H1 (cell line): Measurements from ENCODE around the gene MYOC. TPM values are rescaled to one million over a fixed set of nuclear protein-coding genes. Genes with fewer than 3 reads are reported as not detected.

Source experiments
- BRCA1 ChIP-seq: IDR thresholded peaks from 2 replicates; pipeline ENCODE4 v1.6.1; 2012; ENCODE audit warnings: low read depth, low read length, improper control_type of control experiment
- CBX5 ChIP-seq: fragments of 300-800, 300-1000 bp; sonication (generic); IDR thresholded peaks from 2 replicates; pipeline ENCODE4 v1.7.1; 2016; ENCODE audit warnings: antibody characterized with exemption, low read length, low read depth
- CEBPB ChIP-seq: IDR thresholded peaks from 2 replicates; pipeline ENCODE4 v1.6.1; 2012; ENCODE audit warnings: low read depth, low read length
- CHD7 ChIP-seq: fragments of 300-600 bp; sonication (generic); IDR thresholded peaks from 2 replicates; pipeline ENCODE4 v1.7.1; 2012; ENCODE audit warnings: low read length, moderate library complexity, mild to moderate bottlenecking, inconsistent platforms; ENCODE audit not compliant: insufficient replicate concordance
- GABPA ChIP-seq: IDR thresholded peaks from 2 replicates; pipeline ENCODE4 v1.6.1; 2011; ENCODE audit warnings: mild to moderate bottlenecking, low read length, moderate library complexity, borderline replicate concordance; ENCODE audit not compliant: insufficient read depth
- JUND ChIP-seq: IDR thresholded peaks from 2 replicates; pipeline ENCODE4 v1.6.1; 2011; ENCODE audit warnings: mild to moderate bottlenecking, improper control_type of control experiment, low read length
- NANOG ChIP-seq: IDR thresholded peaks from 2 replicates; pipeline ENCODE4 v1.6.1; 2011; ENCODE audit warnings: low read length, low read depth, mild to moderate bottlenecking, inconsistent platforms; ENCODE audit not compliant: insufficient read depth, poor library complexity, severe bottlenecking
- SIX5 ChIP-seq: IDR thresholded peaks from 2 replicates; pipeline ENCODE4 v1.6.1; 2011; ENCODE audit warnings: mild to moderate bottlenecking, low read depth, low read length
- YY1 ChIP-seq: IDR thresholded peaks from 2 replicates; pipeline ENCODE4 v1.6.1; 2011; ENCODE audit warnings: low read depth, mild to moderate bottlenecking, low read length
- ZNF274 ChIP-seq: IDR thresholded peaks from 2 replicates; pipeline ENCODE4 v1.7.0; 2012; ENCODE audit warnings: low read length, borderline replicate concordance; ENCODE audit errors: extremely low read depth
- polyA plus RNA-seq, 7 experiments: library from polyadenylated mRNA; depleted of rRNA in 3 of 7; stranded (reverse) in 5 of 7; unstranded in 2 of 7; fragments of >200 nt in 5 of 7; fragments of 200-250 nt in 2 of 7; gene quantifications; 1 replicate in 5 of 7; 2 replicates in 1 of 7; 4 replicates in 1 of 7; pipeline versions ENCODE4 v1.2.1 to v1.2.3, GENCODE V29; 2011 to 2013; ENCODE audit warnings: missing spikeins in 2 of 7, mixed read lengths in 2 of 7
- total RNA-seq: library from RNA; stranded (reverse); fragmentation: NEBNext Ultra II Directional; extraction: Animal tissue kit (Norgen Biotek cat#: 25700); gene quantifications from 2 replicates; pipeline ENCODE4 v1.2.1, GENCODE V29; 2021
- TF ChIP-seq, protein P1 (sequence below): IDR thresholded peaks from 2 replicates; pipeline ENCODE4 v1.6.1; 2012; ENCODE audit warnings: inconsistent platforms
- TF ChIP-seq, protein P2 (sequence below): IDR thresholded peaks from 2 replicates; pipeline ENCODE4 v1.6.1; 2011; ENCODE audit warnings: low read depth, mild to moderate bottlenecking, low read length; ENCODE audit not compliant: insufficient read depth

Gene MYOC
- total and polyA plus RNA-seq, 2 of the 8 experiments (the other 6 are each of a cell fraction or from before 2014, with no cell fraction given) = not detected

DNA sequence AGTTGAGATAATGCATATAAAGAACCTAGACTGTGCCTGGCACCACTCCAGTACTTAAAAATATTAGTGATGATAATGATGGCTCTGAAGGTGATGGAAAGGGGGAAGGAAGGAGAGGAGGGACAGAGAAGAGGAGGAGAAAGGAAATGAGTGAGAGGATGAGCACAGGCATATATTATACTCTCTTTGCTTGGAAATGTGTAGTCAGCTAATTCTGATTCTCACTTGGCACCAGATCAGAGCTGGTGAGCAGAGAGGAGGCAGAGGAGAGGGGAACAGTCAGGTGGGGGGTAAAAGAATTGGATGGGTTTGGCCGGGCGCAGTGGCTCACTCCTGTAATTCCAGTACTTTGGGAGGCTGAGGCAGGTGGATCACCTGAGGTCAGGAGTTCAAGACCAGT lies 24.3 kb upstream of the MYOC start (continued):
- no peak for TF ChIP-seq CHD7
- TF ChIP-seq, protein P1, sequence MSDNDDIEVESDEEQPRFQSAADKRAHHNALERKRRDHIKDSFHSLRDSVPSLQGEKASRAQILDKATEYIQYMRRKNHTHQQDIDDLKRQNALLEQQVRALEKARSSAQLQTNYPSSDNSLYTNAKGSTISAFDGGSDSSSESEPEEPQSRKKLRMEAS = no peak
- no peak for TF ChIP-seq BRCA1
- TF ChIP-seq, protein P2, sequence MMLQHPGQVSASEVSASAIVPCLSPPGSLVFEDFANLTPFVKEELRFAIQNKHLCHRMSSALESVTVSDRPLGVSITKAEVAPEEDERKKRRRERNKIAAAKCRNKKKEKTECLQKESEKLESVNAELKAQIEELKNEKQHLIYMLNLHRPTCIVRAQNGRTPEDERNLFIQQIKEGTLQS = no peak
- TF ChIP-seq GABPA = no peak
- no peak for TF ChIP-seq YY1
- TF ChIP-seq CEBPB = no peak
- no peak for TF ChIP-seq ZNF274
- no peak for TF ChIP-seq JUND
- no peak for TF ChIP-seq NANOG
- TF ChIP-seq SIX5 = no peak
- TF ChIP-seq CBX5 = no peak
